Kidney (tissue), 19 donors: ENCODE measurements around the gene OR2A7. TPM values are rescaled to one million over a fixed set of nuclear protein-coding genes. Genes with fewer than 3 reads are reported as not detected.
"Not testable (repeated sequence)": the region's sequence is repeated elsewhere in the genome, so short reads cannot be mapped to it uniquely, and the experiment has no call there.

Experiments
- DNase-seq, 5 donors: peaks; one replicate each; pipeline ENCODE4 v3.0.0-alpha.2; 2013 to 2020
- FAIRE-seq: peaks from 2 replicates; lab custom pipeline; 2012; peaks lifted over from hg19 to GRCh38; lab: Jason Lieb, UNC
- H3K27ac ChIP-seq, 2 donors: one replicate each; pipeline ENCODE4 v1.7.0; 2013; ENCODE audit warnings: low read depth in 2 of 2, low read length in 2 of 2, inconsistent platforms in 1 of 2
- H3K27me3 ChIP-seq: one replicate; pipeline ENCODE4 v1.7.1; 2013; ENCODE audit warnings: low read length, inconsistent platforms; ENCODE audit not compliant: control insufficient read depth, insufficient read depth
- H3K36me3 ChIP-seq, 3 donors: one replicate each; pipeline versions ENCODE4 v1.7.0 to v1.7.1; 2013; ENCODE audit warnings: low read length in 3 of 3, control low read depth in 1 of 3, inconsistent platforms in 1 of 3; ENCODE audit not compliant: insufficient read depth in 3 of 3, control insufficient read depth in 2 of 3
- H3K4me1 ChIP-seq, 3 donors: one replicate each; pipeline versions ENCODE4 v1.7.0 to v1.7.1; 2013; ENCODE audit warnings: low read length in 3 of 3, inconsistent platforms in 1 of 3, low read depth in 1 of 3; ENCODE audit not compliant: control insufficient read depth in 2 of 3, insufficient read depth in 2 of 3
- H3K4me3 ChIP-seq, 3 donors: one replicate each; pipeline versions ENCODE4 v1.7.0 to v1.8.1; 2013; ENCODE audit warnings: low read length in 3 of 3, control low read depth in 1 of 3, inconsistent platforms in 1 of 3
- H3K9ac ChIP-seq, 3 donors: one replicate each; pipeline versions ENCODE4 v1.7.0 to v1.7.1; 2013; ENCODE audit warnings: low read length in 3 of 3, control low read depth in 1 of 3, inconsistent platforms in 1 of 3
- H3K9me3 ChIP-seq, 3 donors: one replicate each; pipeline versions ENCODE4 v1.7.0 to v1.7.1; 2013; ENCODE audit warnings: low read length in 3 of 3, control low read depth in 1 of 3, inconsistent platforms in 1 of 3; ENCODE audit not compliant: control insufficient read depth in 2 of 3, insufficient read depth in 1 of 3
- intact Hi-C: fragments of 100-400 bp; cut with DNase I; formaldehyde crosslinking; loops from one replicate; pipeline ENCODE4 v1.11.1; 2022
- long read RNA-seq, 10 donors: library from polyadenylated mRNA in 1 of 10; unstranded in 1 of 10; transcript quantifications; one replicate each; pipeline ENCODE4 v2.0.0 and lab custom pipeline, GENCODE V29; 2021 to 2026
- polyA plus RNA-seq: library from polyadenylated mRNA; stranded (reverse); fragments of 350-450 nt; fragmentation: Illumina TruSeq; extraction: RNeasy Lipid Tissue Mini Kit (QIAGEN cat#74804); gene quantifications from one replicate; pipeline ENCODE4 v1.2.3, GENCODE V29; 2014; ENCODE audit warnings: low read depth, low replicate concordance; ENCODE audit not compliant: insufficient read depth
- total RNA-seq: library from RNA; stranded (reverse); fragmentation: NEBNext Ultra II Directional; extraction: Animal tissue kit (Norgen Biotek cat#: 25700); gene quantifications from one replicate; pipeline ENCODE4 v1.2.1, GENCODE V29; 2021
- donor health status: control.
- donor health status: control.
- donor health status: DM: yes; HTN: yes; CAD: no.
- donor health status: Normal renal cell carcinoma (clear cell type).

OR2A7 gene, protein sequence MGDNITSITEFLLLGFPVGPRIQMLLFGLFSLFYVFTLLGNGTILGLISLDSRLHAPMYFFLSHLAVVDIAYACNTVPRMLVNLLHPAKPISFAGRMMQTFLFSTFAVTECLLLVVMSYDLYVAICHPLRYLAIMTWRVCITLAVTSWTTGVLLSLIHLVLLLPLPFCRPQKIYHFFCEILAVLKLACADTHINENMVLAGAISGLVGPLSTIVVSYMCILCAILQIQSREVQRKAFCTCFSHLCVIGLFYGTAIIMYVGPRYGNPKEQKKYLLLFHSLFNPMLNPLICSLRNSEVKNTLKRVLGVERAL
- total RNA-seq (12.3 TPM), polyA plus RNA-seq (3.5 TPM)
- long read RNA-seq, donor 1, partial matches to known transcripts = 0 of 2 reads
- long read RNA-seq, donor 1, other reads (novel, unspliced or antisense) = 0 of 2 reads
- long read RNA-seq, donor 2, partial matches to known transcripts = 0 of 2 reads
- long read RNA-seq, donor 2, other reads (novel, unspliced or antisense) = 0 of 2 reads
- long read RNA-seq, donor 3, partial matches to known transcripts = 0 of 3 reads
- long read RNA-seq, donor 3, other reads (novel, unspliced or antisense) = 0 of 3 reads
- long read RNA-seq, donor 4, transcript OR2A7-201 (1 exons, 1,116 nt) = major isoform, 5 of 5 reads
- long read RNA-seq, donor 4, partial matches to known transcripts = 0 of 5 reads
- long read RNA-seq, donor 4, other reads (novel, unspliced or antisense) = 0 of 5 reads
- long read RNA-seq, donor 5 = 0 reads
- long read RNA-seq, donor 6, partial matches to known transcripts = 0 of 1 reads
- long read RNA-seq, donor 6, other reads (novel, unspliced or antisense) = 0 of 1 reads
- long read RNA-seq, donor 7 = 0 reads
- long read RNA-seq, donor 8 = 0 reads
- long read RNA-seq, donor 9, partial matches to known transcripts = 0 of 1 reads
- long read RNA-seq, donor 9, other reads (novel, unspliced or antisense) = 0 of 1 reads
- long read RNA-seq, donor 10, partial matches to known transcripts = 0 of 2 reads
- long read RNA-seq, donor 10, other reads (novel, unspliced or antisense) = 0 of 2 reads

DNA sequence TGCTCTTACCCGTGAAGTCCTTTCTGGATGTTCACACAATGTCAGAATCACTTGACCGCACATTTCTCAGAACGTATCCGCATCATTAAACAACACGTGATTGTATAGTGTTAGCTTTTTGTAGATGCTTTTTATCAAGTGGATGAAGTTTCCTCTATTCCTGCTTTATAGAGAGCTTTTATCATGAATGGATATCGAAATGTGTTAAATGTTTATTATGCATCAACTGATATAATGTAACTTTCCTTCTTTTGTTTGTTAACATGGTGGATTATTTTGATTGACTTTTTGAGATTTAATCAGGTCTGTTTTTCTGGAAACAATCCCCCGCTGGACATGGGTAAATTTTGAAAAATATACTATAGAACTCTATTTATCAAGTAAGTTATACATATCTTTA, at the start of gene OR2A7:
Gene OR2A7, minus strand, starts transcription at position 101 of the 400 bp plus-strand sequence. CDS start 5,164 bp downstream, outside the sequence.
- H3K4me1 ChIP-seq, H3K27me3 ChIP-seq, H3K4me3 ChIP-seq, H3K36me3 ChIP-seq, FAIRE-seq, intact Hi-C loops, H3K9me3 ChIP-seq, H3K9ac ChIP-seq, H3K27ac ChIP-seq: not testable (repeated sequence)
- DNase-seq = peak in 1 of 5 donors; percentile 0

DNA sequence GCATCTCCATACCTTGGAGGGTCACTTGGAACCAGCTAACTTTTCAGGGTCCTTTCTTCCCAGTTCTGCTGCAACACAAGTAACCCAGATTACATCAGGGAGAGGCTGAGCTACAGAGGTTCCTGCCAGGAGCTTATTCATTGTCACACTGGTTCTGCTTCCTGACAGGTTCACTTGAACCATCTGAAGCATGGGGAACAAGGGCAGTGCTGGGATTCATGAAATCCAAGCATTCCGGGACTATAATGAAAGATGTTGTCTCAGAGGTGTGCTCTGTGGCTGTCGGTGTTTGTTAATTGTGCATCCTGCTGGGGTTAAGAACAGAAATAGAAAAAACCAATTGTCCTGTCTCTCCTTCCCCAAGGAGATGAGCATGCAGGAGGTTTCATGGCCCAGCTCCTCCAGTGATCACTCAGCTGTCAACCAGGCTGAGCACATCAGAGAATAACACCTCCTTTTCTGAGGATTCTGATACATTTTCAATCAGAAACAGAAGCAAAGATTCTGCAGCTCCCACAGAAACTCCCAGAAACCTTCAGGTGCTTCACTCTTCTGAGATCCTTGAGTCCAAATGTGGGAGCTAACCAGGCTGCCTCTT, 47.4 kb upstream of the OR2A7 start, which contains the start of gene OR2A1:
Gene OR2A1, plus strand, starts transcription at position 548 of the 598 bp plus-strand sequence. CDS start 5,706 bp downstream, outside the sequence.
- FAIRE-seq, H3K27ac ChIP-seq, H3K9ac ChIP-seq, H3K4me1 ChIP-seq, intact Hi-C loops, H3K9me3 ChIP-seq, H3K36me3 ChIP-seq, H3K4me3 ChIP-seq, DNase-seq, H3K27me3 ChIP-seq: not testable (repeated sequence)

DNA sequence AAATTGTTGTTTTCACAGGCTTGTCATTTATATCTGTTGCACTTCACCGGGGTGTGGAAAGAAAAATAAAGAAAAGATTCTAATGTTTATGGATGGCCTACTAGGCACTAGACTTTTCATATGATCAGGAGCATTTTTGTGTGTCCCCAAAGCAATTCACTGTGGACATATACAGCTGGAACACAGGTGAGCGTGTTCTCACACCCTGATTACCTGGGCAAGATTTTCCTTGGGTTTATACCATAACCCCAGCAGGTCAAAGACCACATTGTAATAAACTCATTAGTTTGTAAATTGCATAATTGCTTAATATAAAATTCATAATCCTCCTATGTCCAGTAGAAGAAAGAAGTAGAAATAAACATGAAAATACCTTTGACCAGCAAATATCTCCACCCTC, 46.6 kb upstream of the OR2A7 start:
- intact Hi-C loops, FAIRE-seq, DNase-seq, H3K4me1 ChIP-seq, H3K27me3 ChIP-seq, H3K4me3 ChIP-seq, H3K9me3 ChIP-seq, H3K27ac ChIP-seq, H3K9ac ChIP-seq, H3K36me3 ChIP-seq: not testable (repeated sequence)

DNA sequence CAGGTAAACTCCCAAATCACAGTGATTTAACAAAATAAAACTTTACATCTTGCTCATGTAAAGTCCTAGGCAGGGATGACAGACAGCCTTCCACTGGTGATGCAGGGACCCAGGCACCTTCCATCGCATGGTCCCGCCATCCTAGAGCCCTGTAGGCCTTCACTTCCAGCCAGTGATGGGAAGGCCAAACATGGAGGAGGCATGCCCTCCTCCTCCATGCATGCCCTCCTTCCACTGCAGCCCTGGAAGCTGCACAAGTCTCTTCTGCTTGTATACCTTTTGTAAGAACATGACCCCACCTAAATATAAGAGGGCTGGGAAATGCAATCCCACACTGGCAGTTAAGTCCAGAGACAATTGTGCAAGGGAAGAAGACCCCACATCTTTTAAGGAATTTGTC, 45.1 kb upstream of the OR2A7 start:
- H3K27ac ChIP-seq, H3K9ac ChIP-seq, H3K36me3 ChIP-seq, H3K27me3 ChIP-seq, H3K4me3 ChIP-seq, H3K9me3 ChIP-seq, H3K4me1 ChIP-seq, FAIRE-seq, DNase-seq, intact Hi-C loops: not testable (repeated sequence)

DNA sequence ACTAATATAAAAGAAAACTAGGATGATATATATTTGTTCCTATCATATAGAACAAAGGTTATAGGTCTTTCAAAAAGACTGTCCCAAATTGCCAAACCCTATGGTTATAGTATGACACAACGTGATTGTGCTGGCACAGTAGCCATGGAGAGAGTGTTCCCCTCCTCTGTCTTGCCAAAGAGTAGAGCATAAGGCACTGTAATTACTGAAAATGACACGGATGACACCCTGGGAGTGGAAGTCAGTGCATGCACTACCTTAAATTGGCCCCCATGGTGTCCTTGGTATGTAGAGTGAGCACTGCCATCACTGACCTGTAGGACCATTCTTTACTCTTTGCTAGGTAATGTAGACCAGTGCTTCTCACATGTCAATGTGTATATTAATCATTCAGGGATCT, 40.6 kb upstream of the OR2A7 start:
- FAIRE-seq, H3K27ac ChIP-seq, H3K9ac ChIP-seq, H3K4me3 ChIP-seq, H3K27me3 ChIP-seq, intact Hi-C loops, DNase-seq, H3K36me3 ChIP-seq, H3K4me1 ChIP-seq, H3K9me3 ChIP-seq: not testable (repeated sequence)

DNA sequence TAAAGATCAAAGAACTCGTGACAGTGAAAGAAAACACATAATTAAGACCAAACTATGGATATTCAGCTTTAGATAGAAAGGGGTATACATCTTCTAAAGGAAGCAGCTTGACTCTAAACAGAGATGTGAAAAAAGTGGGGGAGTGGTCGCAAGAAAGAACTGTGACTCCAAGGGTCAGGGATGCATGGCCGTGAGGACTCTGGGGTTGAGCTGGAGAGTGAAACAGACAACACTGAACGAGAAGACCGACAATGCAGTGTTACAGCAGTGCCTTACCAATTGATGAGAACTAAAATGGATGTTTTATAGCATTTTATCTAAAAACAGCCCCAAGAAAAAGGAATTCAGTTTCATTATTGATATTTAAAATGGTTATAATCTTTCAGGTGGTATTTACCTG, 39.0 kb upstream of the OR2A7 start:
- H3K9me3 ChIP-seq, FAIRE-seq, DNase-seq, H3K4me3 ChIP-seq, H3K9ac ChIP-seq, H3K27me3 ChIP-seq, H3K36me3 ChIP-seq, H3K4me1 ChIP-seq, intact Hi-C loops, H3K27ac ChIP-seq: not testable (repeated sequence)

DNA sequence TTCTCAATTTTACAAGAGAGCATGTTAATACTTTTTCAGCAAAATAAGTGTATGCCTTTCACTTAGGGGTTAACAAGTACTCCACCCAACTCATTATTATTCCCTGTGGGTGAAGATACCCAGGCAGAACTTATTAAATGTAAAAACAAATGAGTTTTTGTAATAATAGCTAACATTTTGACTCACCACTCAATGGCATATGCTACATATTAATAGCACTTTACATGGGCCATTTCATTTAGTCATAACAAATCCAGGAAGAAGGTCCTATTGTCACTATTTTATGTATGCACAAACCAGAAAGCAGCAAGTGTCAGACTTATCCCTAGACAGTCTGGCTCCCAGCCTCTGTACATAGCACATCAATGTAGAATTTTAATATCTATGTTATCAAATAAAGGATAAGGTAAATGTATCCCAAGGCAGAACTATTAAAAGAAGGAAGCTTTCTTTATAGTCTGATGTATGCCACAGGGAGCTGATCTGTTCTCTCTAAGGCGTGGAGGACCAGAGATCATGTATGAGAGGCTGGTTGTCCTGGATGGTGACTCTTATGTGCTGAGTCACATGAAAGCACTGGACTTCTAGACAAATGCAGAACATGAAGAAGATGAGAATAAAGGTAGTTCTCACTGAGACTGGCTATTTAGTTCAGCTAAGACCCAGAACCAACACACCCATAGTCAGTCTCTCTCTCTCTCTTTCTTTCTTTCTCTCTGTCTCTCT, 38.1 kb upstream of the OR2A7 start:
- H3K36me3 ChIP-seq, H3K4me1 ChIP-seq, intact Hi-C loops, DNase-seq, H3K9ac ChIP-seq, H3K27me3 ChIP-seq, H3K9me3 ChIP-seq, H3K27ac ChIP-seq, FAIRE-seq, H3K4me3 ChIP-seq: not testable (repeated sequence)
